ENCODE data around the gene INHA.

INHA gene

DNA sequence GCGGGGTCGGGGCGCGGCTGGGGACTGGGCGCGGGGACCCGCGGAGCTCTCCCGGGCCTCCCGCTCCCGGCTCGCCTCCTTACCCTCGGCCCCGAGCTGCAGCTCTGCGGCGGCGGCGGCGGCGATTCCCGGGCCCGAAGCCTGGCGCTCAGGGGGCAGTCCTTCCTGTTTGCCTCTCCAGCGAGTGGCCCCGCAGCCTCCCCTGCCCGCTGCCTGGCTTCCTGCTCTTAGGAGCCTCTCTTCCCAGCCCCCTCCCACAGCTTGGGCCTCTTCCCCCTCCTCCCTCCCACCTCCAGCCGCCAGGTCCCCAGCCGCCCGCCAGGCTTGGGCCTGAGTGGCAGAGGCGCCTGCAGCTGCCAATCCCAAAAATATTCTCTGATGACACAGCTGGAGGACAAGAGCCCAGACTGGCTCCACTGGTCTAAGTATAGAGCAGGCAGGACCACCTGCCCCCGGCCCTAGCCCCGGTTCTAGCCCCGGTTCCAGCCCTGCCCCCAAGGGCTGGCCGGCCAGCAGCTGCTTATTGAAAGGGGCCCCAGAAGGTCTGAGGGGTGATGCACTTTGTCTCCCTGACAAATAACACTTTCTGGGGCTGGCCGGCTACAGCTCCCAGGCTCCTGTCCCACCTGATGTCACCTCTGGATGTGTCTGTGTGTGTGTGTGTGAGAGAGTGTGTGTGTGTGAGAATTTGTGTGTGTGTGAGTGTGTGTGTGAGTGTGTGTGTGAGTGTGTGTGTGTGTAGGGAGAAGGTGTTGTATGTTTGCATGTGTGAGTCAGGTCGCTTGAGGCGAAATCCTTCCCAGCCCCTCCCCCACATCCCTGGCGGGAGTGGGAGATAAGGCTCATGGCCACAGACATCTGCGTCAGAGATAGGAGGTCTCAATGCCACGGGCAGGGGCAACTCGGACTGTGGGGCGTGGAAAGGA is 536 bp upstream of the INHA start, which contains the start of gene OBSL1:
Gene OBSL1 (minus strand): TSS at position 229 of the 926 bp plus-strand sequence. CDS start 307 bp downstream, outside the sequence.
- H3K4me2 ChIP-seq (ENCODE audit: low read length, poor library complexity, severe bottlenecking) = peak within 1 kb of the TSS; percentile 83
- peak; percentile 73 for DNase-seq
- H4K91ac ChIP-seq (ENCODE audit: low read length) = peak within 1 kb of the TSS; percentile 93
- peaks cover 20 to 22% of the 10 kb centered on the region in 2 experiments for H3K27me3 ChIP-seq (ENCODE audit: control insufficient read depth in 1 of 2, insufficient read depth in 1 of 2, low read length in 2 of 2)
- H3K4ac ChIP-seq (ENCODE audit: low read depth in 1 of 2, low read length in 2 of 2) = peak within 1 kb of the TSS; percentile 89 to 92
- H4K8ac ChIP-seq (ENCODE audit: low read length) = peak within 1 kb of the TSS; percentile 95
- peak within 1 kb of the TSS; percentile 17 to 96 for H3K14ac ChIP-seq (ENCODE audit: low read length in 2 of 2)
- peak within 1 kb of the TSS; percentile 80 for H3K9ac ChIP-seq (ENCODE audit: low read length)
- H2AK5ac ChIP-seq (ENCODE audit: low read length, severe bottlenecking) = peak within 1 kb of the TSS; percentile 39
- no peaks in the 10 kb centered on the region for H3K9me3 ChIP-seq (ENCODE audit: control insufficient read depth, low read length)
- peaks cover 20% of the 10 kb centered on the region in 2 experiments for H3K36me3 ChIP-seq (ENCODE audit: control insufficient read depth in 1 of 2, insufficient read depth in 2 of 2, low read depth in 1 of 2, low read length in 2 of 2)
- peak within 1 kb of the TSS; percentile 59 to 69 for H2BK12ac ChIP-seq (ENCODE audit: low read length in 2 of 2)
- peak within 1 kb of the TSS; percentile 90 to 96 for H3K18ac ChIP-seq (ENCODE audit: low read depth in 1 of 2, low read length in 2 of 2)
- peak within 1 kb of the TSS; percentile 83 for H2AFZ ChIP-seq (ENCODE audit: low read depth, low read length)
- peak within 1 kb of the TSS; percentile 39 to 84 for H3K23ac ChIP-seq (ENCODE audit: low read length in 2 of 2)
- H3K79me1 ChIP-seq (replicated peaks; ENCODE audit: low read length, poor library complexity, severe bottlenecking) = peaks cover 15% of the 10 kb centered on the region
- H3K4me3 ChIP-seq (ENCODE audit: insufficient read depth in 1 of 2, low read depth in 1 of 2, low read length in 2 of 2) = peak within 1 kb of the TSS; percentile 77 to 88
- peak within 1 kb of the TSS; percentile 96 for H2BK120ac ChIP-seq (ENCODE audit: low read depth, low read length)
- peak within 1 kb of the TSS; percentile 39 for H3K27ac ChIP-seq (ENCODE audit: low read length, poor library complexity, severe bottlenecking)
- H3K4me1 ChIP-seq (ENCODE audit: control insufficient read depth, insufficient read depth, low read depth, low read length) = peaks cover 20% of the 10 kb centered on the region
- peak within 1 kb of the TSS; percentile 89 for H2BK15ac ChIP-seq (ENCODE audit: low read depth, poor library complexity, severe bottlenecking)
- WGBS = 3% methylated on average over 26 of the region's 42 CpGs
- H2BK5ac ChIP-seq (ENCODE audit: low read depth, low read length, poor library complexity, severe bottlenecking) = peak within 1 kb of the TSS; percentile 12

DNA sequence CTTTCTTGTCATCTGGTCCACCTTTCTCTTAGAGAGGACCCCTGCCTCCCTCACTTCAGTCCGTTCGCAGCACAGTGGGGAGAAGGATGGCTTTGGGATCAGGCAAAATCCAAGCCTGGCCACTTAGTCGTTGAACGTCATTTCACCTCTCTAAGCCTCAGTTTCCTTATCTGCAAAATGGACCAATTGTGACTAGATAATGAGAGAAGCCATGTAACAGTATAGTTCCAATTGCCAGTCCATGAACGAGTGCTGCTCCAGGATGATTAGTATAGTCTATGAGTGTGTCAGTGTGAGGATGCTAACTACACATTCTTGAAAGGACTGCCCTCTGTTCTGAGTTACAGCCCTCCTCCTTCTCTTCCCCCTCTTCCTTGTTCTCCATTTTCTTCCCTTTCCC is 1.1 kb downstream of the INHA start:
- 95% methylated on average over 2 of the region's 5 CpGs for WGBS
- no peak overlapping the region for H3K4me2 ChIP-seq (ENCODE audit: low read length, poor library complexity, severe bottlenecking)
- peaks cover 25% of the 10 kb centered on the region for H3K4me1 ChIP-seq (ENCODE audit: control insufficient read depth, insufficient read depth, low read depth, low read length)
- no peak overlapping the region for H2BK5ac ChIP-seq (ENCODE audit: low read depth, low read length, poor library complexity, severe bottlenecking)
- H3K9ac ChIP-seq (ENCODE audit: low read length) = no peak overlapping the region
- H2BK15ac ChIP-seq (ENCODE audit: low read depth, poor library complexity, severe bottlenecking) = no peak overlapping the region
- DNase-seq = no peak
- H3K79me1 ChIP-seq (replicated peaks; ENCODE audit: low read length, poor library complexity, severe bottlenecking) = peaks cover 7% of the 10 kb centered on the region
- no peak overlapping the region for H2BK120ac ChIP-seq (ENCODE audit: low read depth, low read length)
- no peak overlapping the region for H3K4ac ChIP-seq (ENCODE audit: low read depth in 1 of 2, low read length in 2 of 2)
- peaks cover 4 to 8% of the 10 kb centered on the region in 2 experiments for H3K36me3 ChIP-seq (ENCODE audit: control insufficient read depth in 1 of 2, insufficient read depth in 2 of 2, low read depth in 1 of 2, low read length in 2 of 2)
- no peak overlapping the region for H3K4me3 ChIP-seq (ENCODE audit: insufficient read depth in 1 of 2, low read depth in 1 of 2, low read length in 2 of 2)
- H3K27me3 ChIP-seq (ENCODE audit: control insufficient read depth in 1 of 2, insufficient read depth in 1 of 2, low read length in 2 of 2) = peaks cover 35 to 36% of the 10 kb centered on the region in 2 experiments
- H4K8ac ChIP-seq (ENCODE audit: low read length) = no peak overlapping the region
- no peak overlapping the region for H2BK12ac ChIP-seq (ENCODE audit: low read length in 2 of 2)
- no peak overlapping the region for H3K27ac ChIP-seq (ENCODE audit: low read length, poor library complexity, severe bottlenecking)
- no peak overlapping the region for H2AK5ac ChIP-seq (ENCODE audit: low read length, severe bottlenecking)
- H4K91ac ChIP-seq (ENCODE audit: low read length) = no peak overlapping the region
- no peak overlapping the region for H3K23ac ChIP-seq (ENCODE audit: low read length in 2 of 2)
- H3K9me3 ChIP-seq (ENCODE audit: control insufficient read depth, low read length) = no peaks in the 10 kb centered on the region
- no peak overlapping the region for H3K18ac ChIP-seq (ENCODE audit: low read depth in 1 of 2, low read length in 2 of 2)
- no peak overlapping the region for H3K14ac ChIP-seq (ENCODE audit: low read length in 2 of 2)
- no peak overlapping the region for H2AFZ ChIP-seq (ENCODE audit: low read depth, low read length)

DNA sequence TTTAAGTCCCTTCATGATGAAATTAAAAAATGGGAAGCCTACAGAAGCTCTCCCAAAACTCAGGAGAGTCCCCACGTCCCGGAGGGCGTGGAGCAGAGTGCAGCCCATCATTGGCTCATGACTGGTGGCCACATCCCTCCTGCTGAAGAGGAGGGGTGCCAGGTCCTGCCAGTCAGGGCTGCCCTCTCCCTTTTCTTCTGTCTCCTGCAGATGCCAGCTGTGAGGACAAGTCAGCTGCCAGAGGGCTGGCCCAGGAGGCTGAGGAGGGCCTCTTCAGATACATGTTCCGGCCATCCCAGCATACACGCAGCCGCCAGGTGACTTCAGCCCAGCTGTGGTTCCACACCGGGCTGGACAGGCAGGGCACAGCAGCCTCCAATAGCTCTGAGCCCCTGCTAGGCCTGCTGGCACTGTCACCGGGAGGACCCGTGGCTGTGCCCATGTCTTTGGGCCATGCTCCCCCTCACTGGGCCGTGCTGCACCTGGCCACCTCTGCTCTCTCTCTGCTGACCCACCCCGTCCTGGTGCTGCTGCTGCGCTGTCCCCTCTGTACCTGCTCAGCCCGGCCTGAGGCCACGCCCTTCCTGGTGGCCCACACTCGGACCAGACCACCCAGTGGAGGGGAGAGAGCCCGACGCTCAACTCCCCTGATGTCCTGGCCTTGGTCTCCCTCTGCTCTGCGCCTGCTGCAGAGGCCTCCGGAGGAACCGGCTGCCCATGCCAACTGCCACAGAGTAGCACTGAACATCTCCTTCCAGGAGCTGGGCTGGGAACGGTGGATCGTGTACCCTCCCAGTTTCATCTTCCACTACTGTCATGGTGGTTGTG is 2.6 kb downstream of the INHA start:
- Histone ChIP-seq H4K8ac (ENCODE audit: low read length) (no peak overlapping the region), H3K14ac (ENCODE audit: low read length in 2 of 2) (peak overlapping the region in 1 of 2 experiments; percentile 7), H3K23ac (ENCODE audit: low read length in 2 of 2) (no peak overlapping the region), H3K4me3 (ENCODE audit: insufficient read depth in 1 of 2, low read depth in 1 of 2, low read length in 2 of 2) (no peak overlapping the region), H4K91ac (ENCODE audit: low read length) (no peak overlapping the region), H3K9ac (ENCODE audit: low read length) (no peak overlapping the region), H3K36me3 (ENCODE audit: control insufficient read depth in 1 of 2, insufficient read depth in 2 of 2, low read depth in 1 of 2, low read length in 2 of 2) (peaks cover 0 to 2% of the 10 kb centered on the region in 2 experiments), H2BK15ac (ENCODE audit: low read depth, poor library complexity, severe bottlenecking) (no peak overlapping the region), H2AFZ (ENCODE audit: low read depth, low read length) (no peak overlapping the region), H2BK120ac (ENCODE audit: low read depth, low read length) (no peak overlapping the region), H3K9me3 (ENCODE audit: control insufficient read depth, low read length) (no peaks in the 10 kb centered on the region), H3K4me1 (ENCODE audit: control insufficient read depth, insufficient read depth, low read depth, low read length) (peaks cover 22% of the 10 kb centered on the region), H3K79me1 (replicated peaks; ENCODE audit: low read length, poor library complexity, severe bottlenecking) (peaks cover 6% of the 10 kb centered on the region), H3K27ac (ENCODE audit: low read length, poor library complexity, severe bottlenecking) (no peak overlapping the region), H3K18ac (ENCODE audit: low read depth in 1 of 2, low read length in 2 of 2) (no peak overlapping the region), H2AK5ac (ENCODE audit: low read length, severe bottlenecking) (no peak overlapping the region), H2BK5ac (ENCODE audit: low read depth, low read length, poor library complexity, severe bottlenecking) (no peak overlapping the region), H3K27me3 (ENCODE audit: control insufficient read depth in 1 of 2, insufficient read depth in 1 of 2, low read length in 2 of 2) (peaks cover 36 to 43% of the 10 kb centered on the region in 2 experiments), H3K4me2 (ENCODE audit: low read length, poor library complexity, severe bottlenecking) (no peak overlapping the region), H3K4ac (ENCODE audit: low read depth in 1 of 2, low read length in 2 of 2) (no peak overlapping the region), H2BK12ac (ENCODE audit: low read length in 2 of 2) (no peak overlapping the region)
- 90% methylated on average over 22 of the region's 22 CpGs for WGBS
- DNase-seq = no peak
